NCI-H187 treated with DMSO at 0.1 percent for 48 hours (cell line): Measurements from ENCODE around the gene SLC25A41.

Experiments
- DNase-seq: peaks from one replicate; lab custom pipeline; 2025; lab: John Stamatoyannopoulos, UW

SLC25A41 gene

DNA sequence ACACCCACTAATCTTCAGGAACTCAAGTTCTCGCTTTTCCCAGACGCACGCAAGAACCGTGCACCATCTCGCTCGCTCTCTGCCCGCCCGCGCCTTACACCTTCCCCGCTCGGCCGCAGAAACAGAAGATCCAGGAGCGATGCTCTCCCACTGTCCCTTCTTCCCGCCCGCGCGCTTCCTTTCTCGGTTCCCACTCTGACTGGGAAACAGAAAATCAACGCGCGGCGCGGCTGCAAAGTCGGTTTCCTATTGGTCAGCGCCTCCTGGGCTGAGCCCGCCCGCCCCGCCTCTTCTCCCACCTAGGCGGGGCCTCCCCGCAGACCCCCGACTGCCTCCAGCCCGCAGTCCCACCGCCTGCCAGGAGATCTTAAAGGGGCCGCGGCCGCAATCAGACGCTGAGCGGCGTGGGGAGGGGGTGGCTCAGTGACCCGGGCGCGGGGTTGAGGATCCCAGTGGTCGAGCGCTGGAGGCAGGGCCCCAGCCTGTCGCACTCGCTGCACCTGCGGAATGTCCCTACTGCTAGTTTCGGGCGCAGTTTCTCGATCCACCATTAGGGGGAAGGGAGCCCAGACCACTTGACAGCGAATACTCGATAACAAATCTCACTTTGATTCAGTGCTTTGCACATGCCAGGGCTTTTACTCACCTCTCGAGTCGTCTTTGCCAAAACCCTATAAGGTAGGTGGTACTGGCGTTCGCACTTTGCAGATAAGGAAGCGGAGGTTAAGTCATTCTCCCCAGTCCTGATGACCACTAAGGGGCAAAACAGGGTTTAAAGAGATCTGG lies 26.7 kb upstream of the SLC25A41 start:
- DNase-seq, result peak; percentile 77

DNA sequence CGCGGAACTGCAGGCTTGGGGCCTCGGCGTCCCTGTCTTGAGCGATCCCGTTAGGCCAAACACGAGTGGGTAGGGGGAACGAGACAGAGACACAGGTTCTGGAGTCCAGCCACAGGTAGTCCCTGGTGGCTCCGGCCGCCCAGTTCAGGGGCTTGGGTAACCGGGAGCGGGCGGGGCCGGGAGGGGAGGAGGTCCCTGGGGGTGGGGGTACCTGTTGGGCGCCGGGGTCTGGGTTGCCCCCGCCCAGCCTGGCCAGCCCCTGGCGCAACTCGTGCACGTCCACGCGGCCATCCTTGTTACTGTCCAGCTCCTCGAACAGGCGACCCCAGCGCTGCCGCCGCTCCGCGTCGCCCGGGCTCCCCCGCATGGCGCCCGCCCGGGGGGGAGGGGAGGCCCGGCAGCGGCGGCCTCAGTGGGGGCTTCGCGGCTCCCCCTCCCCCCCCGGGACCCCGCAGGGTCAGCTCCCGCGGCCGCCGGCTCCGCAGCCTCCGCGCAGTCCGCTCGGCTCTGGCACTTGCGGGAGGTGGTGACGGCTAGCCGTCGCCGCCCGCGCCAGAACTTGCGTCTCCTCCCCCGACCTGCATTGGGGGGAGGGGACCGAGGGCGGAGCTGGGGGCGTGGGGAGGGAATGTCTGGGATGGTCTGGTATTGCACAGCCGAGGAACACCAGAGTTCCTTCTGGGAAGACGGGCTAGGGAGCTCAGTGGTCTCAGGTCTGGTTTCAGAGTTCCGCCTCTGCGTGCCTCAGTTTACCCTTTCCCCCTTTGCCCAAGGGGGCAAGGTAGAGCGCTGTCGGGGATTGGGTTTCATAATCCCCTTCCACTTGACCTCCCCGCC lies 25.9 kb upstream of the SLC25A41 start, which contains the start of gene SLC25A23:
SLC25A23 (minus strand) TSS at position 531 of the 837 bp plus-strand sequence; CDS start at position 367, 164 bp downstream.
- DNase-seq, result no peak

DNA sequence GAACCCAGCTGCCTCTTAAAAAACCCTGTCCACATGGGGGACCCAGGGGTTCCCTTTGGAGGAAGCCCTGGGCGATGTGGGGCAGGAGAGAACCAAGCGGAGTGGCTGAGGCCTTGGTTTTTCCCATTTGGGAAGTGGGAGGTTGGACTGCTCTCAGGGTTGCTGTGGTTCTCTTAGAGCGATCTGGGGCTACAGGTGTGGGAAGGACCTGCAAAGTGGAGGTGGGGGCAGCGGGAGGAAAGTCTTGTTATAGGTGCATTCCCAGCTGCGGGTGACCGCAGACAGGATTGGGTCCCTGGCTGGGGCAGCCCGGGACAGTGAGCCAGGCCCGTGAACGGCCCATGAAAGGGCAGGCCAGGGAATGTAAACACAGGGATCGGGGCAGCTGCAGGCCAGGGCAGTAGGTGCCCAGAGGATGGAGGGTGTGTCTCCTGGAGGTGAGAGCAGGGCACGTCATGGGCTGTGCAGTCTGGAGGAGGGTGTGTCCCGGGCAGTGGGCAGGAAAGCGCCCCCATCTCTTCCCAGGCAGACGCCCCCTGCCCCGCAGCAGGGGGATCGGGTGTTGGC lies 25.2 kb upstream of the SLC25A41 start:
- DNase-seq, result no peak

DNA sequence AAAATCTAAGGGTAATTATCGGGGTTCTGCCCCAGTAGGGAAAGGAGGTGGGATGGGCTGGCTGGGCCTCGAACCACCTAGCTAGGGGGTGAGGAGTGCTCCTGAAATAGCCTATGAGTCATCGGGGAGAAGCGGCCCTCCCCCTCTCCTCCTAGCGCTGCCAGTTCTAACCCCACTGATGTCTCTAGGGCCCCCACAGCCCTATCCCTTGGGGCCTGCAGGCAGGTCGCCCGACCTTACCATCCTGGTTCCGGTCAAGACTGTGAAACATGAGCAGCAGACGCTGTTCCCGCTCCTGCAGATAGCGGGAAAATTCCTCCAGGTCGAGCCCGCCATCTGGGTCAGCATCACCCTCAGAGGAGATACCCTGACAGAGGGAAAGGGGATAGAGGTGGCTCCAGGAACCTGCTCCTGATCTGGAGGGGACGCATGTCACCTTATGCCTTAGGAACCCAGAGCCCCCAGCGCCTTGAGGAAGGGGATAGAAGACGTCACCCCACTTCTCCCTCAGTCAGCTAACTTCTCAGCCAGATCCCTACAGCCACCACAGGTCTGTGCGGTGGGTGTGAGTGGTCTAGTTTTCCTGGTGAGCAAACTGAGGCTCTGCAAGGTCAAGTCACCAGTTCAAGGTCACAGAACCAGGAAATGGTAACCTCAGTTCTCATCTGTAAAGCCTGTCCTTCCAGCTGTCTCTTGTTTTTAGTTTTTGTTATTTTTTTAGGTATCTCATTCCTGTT lies 24.6 kb upstream of the SLC25A41 start:
- DNase-seq, result no peak

DNA sequence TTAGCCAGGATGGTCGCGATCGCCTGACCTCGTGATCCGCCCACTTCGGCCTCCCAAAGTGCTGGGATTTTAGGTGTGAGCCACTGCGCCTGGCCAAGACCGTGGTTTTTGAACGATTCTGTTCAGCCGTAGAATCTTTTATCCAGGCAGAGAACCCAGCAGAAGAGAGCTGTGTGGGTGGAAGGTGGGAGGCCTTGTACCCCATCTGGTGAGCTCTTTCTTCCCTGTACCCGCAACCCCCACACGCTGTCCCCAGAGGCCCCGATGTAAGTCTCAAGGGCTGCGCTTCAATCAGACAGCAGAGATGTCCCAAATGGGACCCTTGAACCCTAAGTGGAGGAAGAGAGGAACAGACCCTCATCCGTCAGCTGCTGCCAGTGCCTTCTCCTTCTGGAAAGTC lies 22.4 kb upstream of the SLC25A41 start:
- DNase-seq, result no peak

DNA sequence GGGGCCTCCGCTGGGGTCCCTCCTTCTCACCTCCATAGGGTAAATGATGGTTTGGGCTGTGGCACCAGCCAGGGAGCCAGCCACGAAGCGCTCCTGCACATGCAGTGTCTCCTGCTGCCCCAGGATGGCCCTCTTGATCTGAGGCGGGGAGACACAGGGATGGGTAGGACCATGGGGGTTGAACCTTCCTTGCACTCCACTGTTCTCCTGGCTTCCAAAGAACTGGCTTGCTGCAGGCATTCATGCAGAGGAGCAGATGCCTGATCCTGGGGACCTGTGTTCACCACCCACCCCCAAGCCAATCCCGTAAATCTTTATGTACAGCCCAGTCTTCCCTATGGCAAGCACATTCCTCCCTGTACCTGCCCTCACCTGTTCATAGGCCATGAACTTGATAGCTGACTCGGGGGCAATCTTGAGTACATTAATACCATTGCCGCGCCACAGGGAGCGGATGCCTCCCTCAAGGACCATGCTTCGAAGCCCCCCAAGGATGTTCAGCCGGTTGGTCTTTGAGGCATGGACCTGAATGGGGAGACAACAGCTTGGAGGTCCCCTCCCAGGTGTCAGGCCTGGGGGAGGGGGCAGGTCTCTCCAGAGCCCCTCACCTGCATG lies 20.5 kb upstream of the SLC25A41 start:
- DNase-seq, result no peak

DNA sequence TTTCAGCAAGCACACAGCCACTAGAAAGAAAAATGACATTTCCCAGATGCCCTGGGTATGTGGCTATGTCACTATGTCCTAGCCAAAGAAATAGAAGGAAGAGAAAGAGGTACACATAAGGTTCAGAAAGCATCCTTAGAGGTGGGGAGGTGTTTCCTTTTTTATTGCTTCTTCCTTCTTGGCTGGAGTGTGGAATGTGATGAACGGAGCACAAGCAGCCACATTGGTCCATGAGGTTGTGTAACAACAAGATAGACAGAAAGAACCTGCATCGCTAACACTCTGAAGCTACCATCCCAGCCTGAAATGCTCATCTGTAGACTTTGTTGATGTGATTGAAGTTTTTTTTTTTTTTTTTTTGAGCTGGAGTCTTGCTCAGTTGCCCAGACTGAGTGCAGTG lies 19.3 kb upstream of the SLC25A41 start:
- no peak for DNase-seq

DNA sequence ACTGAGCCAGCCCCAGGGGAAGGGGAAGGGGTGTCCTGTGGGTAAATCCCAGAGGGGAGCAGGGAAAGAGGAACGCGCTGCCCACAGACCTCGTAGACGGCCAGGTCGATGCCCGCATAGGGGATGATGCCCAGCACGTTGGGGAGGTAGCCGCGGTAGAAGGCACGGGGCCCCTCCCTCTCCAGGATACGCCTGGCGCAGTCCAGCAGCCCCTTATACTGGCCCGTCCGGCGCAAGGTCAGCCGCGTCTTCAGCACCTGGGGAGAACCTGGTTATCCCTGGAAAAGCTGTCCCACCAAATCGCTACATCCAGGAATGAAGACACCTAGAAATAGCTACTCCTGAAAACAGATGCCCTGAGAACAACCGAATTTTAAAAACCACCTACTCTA lies 18.7 kb upstream of the SLC25A41 start:
- DNase-seq, result no peak

DNA sequence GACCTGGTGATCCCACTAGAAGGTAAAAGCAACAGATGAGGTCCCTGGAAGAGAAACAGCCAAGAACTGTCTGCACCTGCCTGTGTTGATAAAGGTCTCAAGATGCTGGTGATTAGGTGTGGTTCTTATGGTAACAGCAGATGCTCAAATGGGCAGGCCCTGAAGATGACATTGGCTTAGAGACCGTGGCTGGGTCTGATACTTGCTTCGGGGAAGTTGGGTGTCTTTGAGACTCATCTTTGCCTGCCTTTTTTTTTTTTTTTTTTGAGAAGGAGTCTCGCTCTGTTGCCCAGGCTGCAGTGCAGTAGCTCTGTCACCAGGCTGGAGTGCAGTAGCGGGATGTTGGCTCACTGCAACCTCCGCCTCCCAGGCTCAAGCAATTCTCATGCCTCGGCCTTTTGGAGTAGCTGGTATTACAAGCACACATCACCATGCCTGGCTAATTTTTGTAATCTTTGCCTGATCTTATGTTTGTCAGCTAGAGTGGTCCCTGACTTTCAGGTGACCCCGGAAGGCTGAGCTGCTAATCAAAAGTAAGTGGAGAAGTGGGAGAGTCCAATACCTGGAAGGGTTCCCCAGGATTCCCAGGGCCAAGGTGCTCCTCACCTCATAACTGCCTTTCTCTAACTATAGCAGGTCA lies 18.1 kb upstream of the SLC25A41 start:
- no peak for DNase-seq

DNA sequence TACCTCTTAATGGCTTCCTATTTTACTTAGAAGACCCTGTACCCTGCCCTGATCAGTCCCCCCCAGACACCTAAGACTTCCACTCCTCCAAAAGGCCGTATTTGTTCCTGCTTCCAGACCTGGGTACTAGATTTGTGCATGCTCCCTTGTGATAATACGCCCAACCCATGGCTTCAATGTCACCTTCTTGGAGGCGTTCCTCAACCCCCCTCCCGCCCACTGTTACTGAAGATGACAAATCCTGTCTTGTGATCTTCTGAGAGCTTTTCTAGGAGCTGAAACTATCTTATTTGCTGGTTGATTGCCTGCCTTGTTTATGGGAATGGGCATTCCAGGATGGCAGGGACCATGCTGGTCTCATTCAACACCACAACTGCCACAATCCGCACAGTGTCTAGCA lies 16.6 kb upstream of the SLC25A41 start:
- no peak for DNase-seq

DNA sequence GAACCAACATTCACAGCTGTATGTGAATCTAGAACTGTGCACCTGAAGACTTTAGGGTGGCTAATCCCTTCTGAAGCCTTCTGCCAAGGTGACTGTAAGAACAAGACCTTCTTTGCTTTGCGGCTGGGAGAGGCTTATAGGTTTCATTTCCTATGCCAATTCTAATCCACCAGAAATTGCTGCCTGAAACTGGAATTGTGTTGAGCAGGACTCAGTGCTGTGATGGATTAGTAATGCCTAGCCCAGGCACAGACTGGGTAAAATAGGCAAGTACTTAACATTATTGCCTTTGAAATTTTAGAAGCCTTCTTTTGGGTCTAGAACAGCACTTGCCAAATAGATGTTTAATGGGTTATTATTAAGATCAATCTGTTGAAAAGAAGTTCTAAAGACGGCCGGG lies 14.5 kb upstream of the SLC25A41 start:
- no peak for DNase-seq

DNA sequence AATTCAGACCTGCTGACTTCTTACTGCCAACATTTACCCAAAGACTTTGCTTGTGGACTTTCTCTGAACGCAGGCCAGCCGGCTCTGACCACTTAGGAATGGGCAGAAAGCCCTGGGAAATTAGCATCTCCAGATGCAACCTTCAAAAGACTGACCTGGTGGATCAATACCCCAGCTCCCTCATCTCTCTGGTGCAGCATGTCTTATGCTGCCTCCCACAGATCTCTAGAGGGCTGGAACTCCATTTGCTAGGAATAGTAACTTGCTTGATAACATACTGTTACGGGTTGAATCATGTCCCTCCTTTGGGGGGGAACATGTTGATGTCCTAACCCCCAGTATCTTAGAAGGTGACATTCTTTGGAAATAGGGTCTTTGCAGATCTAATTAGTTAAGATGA lies 12.9 kb upstream of the SLC25A41 start:
- DNase-seq, result no peak

DNA sequence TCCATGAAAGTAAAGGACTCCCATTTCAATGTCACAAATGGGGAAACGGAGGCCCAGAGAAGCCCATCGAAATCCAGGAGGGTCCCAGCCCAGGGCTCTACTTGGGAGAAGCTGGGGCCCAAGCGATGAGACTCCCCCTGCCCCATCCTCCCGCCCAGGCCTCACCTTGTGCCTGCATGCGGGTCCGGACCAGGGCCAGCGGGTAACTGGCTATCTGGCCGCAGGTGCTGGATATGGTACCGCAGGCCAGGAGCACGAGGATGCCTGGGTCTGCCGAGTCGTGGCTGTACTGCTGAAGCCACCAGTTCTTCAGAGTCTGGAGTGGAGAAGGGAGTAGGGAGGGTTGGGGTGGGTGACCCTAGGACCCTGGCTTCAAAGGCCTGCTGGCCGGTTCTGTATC lies 10.4 kb upstream of the SLC25A41 start:
- DNase-seq, result no peak

DNA sequence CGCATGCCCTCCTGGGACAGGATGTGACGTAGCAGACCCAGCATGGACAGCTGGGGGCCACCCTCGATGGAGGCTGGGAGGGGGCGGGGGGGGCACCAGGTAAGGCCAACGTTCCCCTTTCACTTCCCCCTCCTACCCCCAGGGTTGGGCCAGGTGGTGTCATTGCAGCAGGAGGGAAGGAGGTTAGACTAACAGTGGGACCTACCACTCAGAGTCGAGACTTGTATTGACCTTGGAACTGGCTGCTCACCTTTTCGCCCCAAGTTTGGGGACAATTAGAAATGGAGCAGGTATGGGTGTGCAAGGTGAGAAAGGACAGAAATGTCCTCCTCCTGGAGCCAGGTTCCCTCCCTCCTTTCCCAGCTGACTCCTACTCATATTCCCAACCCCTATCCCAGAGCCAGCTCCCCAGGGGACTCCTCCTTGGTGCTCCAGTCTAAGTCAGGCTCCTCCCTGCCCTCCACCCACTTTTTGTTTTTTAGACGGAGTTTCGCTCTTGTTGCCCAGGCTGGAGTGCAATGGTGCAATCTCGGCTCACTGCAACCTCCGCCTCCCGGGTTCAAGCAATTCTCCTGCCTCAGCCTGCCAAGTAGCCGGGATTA lies 8.6 kb upstream of the SLC25A41 start:
- DNase-seq, result no peak

DNA sequence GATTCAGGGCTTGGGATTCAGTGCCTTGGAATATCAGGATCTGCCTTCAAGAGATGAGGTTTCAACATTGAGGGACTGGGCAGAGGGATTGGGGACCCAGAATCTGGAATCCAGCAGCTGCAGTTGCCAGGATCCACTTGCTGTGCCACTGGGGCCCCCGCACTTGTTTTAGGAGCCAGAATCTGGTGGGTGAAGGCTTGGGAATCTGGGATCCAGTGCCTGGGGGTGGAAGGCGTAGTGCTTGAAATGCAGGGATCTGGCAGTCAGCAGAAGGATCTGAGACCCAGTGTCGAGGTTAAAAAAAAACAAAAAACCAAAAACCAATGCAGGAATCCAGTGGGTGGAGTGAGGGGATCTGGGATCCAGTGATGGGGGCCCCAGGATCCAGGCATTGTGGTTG lies 7.3 kb upstream of the SLC25A41 start:
- DNase-seq, result no peak

DNA sequence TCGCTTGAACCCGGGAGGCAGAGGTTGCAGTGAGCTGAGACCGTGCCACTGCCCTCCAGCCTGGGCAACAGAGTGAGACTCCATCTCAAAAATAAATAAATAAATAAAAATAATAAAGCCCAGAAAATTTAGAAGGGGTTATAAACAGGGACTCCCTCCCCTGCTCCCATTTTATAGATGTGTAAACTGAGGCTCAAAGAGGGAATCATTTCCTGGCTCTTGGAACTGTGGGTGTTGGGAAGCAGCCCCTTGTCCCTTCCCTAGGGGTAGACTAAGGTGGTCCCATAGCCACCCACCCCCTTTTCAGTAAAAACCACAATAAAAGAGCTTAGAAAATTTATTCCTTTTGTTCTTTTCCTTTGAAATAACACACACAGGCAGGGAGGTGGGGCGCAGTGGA lies 6.2 kb upstream of the SLC25A41 start:
- DNase-seq, result no peak

DNA sequence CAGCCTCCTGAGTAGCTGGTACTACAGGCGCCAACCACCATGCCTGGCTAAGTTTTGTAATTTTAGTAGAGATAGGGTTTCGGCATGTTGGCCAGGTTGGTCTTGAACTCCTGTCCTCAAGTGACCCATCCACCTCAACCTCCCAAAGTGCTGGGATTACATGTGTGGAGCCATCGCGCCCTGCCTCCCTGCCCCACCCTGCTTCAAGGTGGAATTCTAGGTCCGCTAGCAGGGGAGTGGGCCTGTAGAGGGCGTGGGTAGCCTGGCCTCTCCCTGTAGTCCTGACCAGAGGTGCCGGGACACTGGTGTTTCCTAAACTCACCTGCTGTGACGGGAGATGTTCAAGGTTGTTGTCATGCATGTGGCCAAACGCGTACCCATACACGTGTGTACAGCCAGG lies 398 bp downstream of the SLC25A41 start:
- no peak for DNase-seq

DNA sequence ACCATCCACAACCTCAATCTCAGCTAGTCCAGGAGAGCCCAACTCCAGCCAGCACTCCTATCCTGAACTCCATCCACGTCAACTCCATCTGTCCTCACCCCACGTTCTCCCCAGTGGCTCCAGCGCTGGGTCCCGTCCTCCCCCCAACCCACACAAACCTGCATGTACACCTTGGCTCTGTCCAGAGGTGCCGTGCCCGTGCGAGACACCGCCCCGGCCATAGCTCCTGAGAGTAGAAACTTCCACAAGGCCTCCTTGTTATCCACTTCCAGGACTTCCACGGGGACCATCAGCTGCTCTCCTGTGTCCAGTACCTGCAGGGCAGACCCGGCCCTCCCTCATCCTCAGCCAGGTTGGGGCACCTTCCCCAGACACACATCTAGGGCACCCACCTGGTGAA lies 1.7 kb downstream of the SLC25A41 start:
- no peak for DNase-seq

DNA sequence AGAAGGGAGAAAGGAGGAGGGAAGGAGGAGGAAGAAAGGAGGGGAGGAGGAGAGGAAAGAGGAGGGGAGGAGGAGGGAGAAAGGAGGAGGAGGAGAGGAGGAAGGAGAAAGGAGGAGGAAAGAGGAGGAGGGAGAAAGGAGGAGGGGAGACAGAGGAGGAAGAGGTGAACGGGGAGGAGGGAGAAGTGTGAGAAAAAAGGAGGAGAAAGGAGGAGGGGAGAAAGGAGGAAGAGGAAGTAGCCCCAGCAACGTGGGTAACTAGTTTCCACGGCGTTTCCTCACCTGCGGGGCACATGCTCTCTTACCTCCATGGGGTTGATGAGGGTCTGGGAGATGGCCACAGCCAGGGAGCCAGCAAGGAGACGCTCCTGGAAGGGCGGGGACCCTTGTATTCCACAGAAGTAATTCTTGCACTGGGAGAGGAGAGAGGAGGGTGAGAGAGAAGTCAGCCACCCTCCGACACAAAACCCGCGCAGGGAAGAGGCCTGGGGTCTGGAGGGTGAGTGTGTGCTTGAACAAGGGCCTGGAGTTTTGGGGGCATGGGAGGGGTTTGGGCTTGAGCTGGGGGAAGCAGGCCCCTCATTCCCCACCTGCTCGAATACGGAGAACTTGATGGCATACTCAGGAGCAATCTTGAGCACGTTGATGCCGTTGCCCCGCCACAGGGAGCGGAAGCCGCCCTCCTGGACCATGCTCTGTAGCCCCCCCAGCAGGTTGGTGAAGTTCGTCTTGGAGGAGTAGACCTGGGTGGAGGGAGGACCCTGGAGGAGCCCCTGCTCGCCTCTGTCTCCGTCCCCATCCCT lies 3.9 kb downstream of the SLC25A41 start:
- DNase-seq, result no peak
